ENCODE results near the gene HERC5.
A peak's percentile ranks its signal among the peaks of the same experiment; 100 is the strongest.
"Not testable (repeated sequence)": the region's sequence is repeated elsewhere in the genome, so short reads cannot be mapped to it uniquely, and the experiment has no call there.

The HERC5 gene

GRCh38 chr4:88456670-88457306 is at the start of gene HERC5:
TSS of gene HERC5 (plus strand) at chr4:88457119. CDS start at chr4:88457270, 151 bp downstream.
- peak; percentile 69 for DNase-seq (ENCODE audit: low read depth, low spot score)

GRCh38 chr4:88409206-88409605 is 47.7 kb upstream of the HERC5 start:
- DNase-seq (ENCODE audit: low read depth, low spot score) = no peak

DNA sequence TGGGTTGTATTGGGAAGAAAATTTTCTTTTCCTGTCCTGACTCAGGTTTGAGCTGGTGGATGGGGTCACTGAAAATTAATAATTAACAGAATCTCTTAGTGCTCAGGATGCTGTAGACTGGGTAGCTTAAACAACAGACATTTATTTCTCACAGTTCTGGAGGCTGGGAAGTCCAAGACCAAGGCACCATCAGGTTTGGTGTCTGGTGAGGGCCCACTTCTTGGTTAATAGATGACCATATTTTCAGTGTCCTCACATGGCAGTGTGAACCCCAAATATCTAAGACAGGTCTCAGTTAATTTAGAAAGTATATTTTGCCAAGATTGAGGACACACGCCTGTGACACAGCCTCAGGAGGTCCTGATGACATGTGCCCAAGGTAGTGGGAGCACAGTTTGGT is 47.1 kb upstream of the HERC5 start:
- no peak for DNase-seq (ENCODE audit: low read depth, low spot score)

- DNase-seq (ENCODE audit: low read depth, low spot score) = no peak
These were observed 45.3 kb upstream of the HERC5 start for GRCh38 chr4:88411491-88412096.

DNA sequence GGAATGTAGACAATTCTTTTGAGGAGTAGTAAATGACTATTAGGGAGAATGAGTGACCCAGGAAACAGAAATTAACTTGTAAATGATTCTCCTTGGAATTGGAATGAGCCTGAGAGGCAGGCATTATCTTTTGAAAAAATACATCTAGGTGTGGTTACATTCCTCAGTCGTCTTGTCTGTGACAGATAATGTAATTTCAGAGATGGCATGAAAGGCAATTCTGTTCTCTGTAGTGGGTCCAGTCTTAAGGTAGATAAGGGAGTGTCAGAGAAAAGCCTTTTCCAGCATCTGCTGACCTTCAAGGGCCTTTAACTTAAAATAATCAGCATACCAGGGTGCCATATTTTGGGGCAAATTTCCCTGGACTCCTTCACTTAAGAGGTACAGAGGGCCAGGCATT is 43.1 kb upstream of the HERC5 start:
- no peak for DNase-seq (ENCODE audit: low read depth, low spot score)

- no peak for DNase-seq (ENCODE audit: low read depth, low spot score)
These were observed 42.2 kb upstream of the HERC5 start for GRCh38 chr4:88414755-88415154.

DNA sequence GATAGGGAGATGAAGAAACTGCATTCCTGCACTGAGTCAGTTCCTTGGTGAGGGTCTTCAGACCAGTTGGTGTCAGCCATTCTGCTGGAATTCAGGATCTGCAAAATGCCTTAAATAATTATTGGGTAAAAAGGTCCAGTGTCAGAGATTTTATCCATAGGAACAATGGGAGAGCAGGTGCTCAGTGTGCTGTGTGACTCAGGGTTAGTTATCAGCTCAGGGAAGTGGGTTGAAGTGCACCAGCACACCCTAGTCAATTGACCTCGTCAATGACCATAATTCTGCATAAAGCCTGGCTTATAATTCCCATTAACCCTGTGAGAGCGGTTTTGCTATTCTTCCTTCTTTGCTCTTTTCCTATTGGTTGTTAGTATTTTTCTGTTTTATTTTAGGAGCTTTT is 40.9 kb upstream of the HERC5 start:
- DNase-seq (ENCODE audit: low read depth, low spot score) = no peak

DNA sequence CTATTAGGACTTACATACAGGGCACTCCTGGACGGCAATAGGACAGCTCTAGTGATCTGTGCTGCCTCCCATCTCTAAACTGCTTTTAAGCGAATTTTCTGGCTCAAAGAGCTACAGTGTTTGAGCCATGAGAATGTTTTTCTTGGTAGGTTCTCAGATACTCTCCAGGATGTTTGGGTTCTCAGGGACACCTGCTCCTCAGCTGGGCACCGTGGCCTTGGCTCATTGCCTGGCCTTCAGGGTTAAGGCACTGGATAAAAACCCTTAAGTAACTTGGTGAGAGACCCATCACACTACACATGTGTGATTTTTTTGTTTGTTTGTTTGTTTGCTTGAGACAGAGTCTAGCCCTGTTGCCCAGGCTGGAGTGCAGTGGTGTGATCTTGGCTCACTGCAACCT is 38.5 kb upstream of the HERC5 start:
- DNase-seq (ENCODE audit: low read depth, low spot score) = peak; percentile 53

DNA sequence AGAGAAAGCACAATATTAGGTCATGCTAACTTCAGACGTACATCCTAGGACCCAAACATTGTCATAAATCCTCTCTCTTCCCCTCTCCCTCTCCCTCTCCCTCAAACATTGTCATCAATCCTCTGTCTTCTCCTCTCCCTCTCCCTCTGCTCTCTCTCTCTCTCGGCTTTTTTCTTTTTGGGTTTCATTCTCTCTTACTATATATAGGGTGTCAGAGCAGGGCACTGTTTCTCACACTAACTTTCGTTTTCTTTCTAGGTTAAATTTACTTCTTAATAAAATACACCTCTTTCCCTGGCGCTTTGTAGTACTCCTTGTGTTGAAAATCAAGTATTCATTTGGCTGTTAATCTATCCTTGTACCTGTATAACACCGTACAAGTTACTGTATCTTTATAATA is 37.0 kb upstream of the HERC5 start:
- no peak for DNase-seq (ENCODE audit: low read depth, low spot score)

DNA sequence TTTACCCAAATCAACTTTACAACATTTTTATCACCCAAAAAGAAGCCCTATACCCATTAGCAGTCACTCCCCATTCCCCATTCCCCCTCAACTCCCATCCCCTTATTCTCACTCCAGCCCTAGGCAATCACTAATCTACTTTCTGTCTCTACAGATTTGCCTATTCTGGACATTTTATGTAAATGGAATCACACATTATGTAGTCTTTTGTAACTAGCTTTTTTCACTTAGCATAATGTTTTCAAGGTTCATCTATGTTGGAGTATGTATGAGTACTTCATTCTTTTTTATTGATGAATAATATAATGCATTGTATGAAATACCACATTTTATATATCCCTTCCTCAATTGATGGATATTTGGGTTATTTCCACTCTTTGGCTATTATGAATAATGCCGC is 36.1 kb upstream of the HERC5 start:
- DNase-seq (ENCODE audit: low read depth, low spot score) = no peak

- DNase-seq (ENCODE audit: low read depth, low spot score) = no peak
These were observed 34.5 kb upstream of the HERC5 start for GRCh38 chr4:88422403-88422802.

GRCh38 chr4:88429401-88429800 is 27.5 kb upstream of the HERC5 start:
- DNase-seq (ENCODE audit: low read depth, low spot score) = no peak

DNA sequence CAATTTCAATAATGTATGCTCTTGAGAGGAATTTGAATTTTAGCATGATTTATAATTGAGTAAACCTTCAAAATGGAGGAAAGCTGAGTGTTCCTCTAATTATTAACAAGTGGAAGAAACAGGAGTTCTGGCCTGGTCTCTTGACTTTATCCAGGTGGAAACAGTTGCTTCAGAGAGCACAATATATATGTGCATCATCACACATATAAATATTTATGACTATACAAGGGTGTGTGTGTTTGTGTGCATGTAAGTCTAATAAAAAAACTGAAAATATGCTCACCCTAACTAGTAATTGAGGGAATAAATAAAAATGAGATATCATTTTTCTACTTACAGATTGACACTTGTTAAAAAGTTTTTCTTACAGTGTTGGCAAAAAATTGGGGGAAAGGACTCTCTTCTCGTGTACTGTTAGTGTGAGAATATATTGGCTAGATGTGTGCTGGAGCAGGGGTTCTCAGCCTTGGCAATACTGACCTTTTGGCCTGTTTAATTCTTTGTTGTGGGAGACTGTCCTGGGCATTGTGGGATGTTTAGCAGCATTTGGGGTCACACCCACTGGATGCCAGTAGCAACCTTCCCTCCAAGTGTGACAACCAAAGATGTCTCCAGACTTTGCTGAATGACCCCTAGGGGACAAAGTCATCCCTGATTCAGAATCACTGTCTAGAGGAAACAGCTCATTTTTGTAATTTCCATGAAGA is 20.8 kb upstream of the HERC5 start:
- no peak for DNase-seq (ENCODE audit: low read depth, low spot score)

DNA sequence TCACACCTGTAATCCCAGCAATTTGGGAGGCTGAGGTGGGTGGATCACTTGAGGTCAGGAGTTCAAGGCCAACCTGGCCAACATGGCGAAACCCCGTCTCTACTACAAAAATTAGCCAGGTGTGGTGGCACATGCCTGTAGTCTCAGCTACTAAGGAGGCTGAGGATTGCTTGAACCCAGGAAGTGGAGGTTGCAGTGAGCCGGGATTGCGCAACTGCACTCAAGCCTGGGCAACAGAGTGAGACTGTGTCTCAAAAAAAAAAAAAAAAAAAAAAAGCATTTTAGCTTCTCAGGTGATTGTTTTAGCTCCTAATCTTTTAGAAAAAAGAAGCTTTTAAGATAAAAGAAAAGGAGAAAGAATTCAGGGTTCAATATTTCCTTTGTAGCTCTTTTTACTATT is 19.0 kb upstream of the HERC5 start:
- DNase-seq (ENCODE audit: low read depth, low spot score) = not testable (repeated sequence)

DNA sequence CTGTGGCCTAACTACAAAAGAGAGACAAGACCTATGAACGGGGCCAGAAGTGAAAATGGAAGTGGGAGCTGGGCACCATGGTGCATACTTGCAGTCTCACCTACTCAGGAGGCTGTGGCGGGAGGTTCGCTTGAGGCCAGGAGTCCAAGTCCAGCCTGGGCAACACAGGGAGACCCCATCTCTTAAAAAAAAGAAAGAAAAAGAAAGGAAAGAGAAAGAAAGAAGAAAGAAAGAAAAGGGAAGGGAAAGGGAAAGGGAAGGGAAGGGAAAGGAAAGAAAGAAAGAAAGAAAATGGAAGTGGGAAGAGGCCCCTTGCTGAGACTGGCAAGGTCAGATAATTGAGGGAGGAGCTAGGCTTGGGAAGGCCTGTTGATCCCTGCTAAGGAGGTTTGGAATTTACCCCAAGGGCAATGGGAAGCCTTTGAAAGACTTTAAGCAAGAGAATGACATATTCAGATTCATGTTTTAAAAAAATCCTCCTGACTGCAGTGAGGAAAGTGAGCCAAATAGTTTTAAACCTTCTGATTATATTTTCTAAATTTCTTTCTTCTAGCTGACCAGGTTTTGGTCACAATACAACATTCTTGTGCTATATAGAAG is 17.7 kb upstream of the HERC5 start:
- DNase-seq (ENCODE audit: low read depth, low spot score) = no peak

GRCh38 chr4:88440146-88440545 is 16.8 kb upstream of the HERC5 start:
- no peak for DNase-seq (ENCODE audit: low read depth, low spot score)

DNA sequence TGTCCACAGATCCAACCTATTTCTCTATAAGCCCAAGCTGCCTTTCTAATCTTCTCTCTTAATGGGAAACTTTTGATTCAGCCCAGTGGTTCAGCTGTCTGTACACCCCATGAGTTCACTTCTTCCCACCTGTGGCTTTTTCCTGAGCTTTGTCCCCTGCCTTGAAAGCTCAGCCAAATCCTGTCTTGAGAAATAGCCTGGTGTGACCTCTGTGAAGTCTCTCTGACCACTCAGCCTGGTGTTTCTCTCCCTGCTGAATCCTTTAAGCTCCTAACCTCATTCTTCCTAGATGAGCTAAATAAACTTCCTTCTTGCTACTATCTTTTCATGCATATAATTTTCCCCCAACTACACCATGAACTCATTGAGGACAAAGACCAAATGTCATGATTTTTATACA is 15.2 kb upstream of the HERC5 start:
- DNase-seq (ENCODE audit: low read depth, low spot score) = no peak

- no peak for DNase-seq (ENCODE audit: low read depth, low spot score)
These were observed 14.2 kb upstream of the HERC5 start for GRCh38 chr4:88442689-88443191.

GRCh38 chr4:88443486-88443885 is 13.4 kb upstream of the HERC5 start:
- DNase-seq (ENCODE audit: low read depth, low spot score) = no peak

DNA sequence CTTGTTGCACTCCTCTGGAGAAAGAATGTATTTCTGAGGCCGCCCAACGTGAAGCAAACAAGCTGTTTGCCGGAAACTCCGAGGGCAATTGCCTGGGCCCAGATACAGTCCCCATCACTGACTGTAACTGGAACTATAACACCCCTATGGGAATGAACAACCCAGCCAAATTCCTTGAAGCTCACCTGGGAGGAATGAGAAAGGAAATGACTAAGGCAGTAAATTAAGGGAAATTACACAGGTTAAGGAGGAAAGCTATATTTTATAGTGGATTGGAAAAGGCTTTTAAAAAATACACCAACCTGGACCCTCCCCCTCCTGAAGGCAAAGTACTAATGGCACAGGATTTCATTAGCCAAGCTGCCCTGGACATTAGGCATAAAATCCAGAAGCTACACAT is 11.7 kb upstream of the HERC5 start:
- DNase-seq (ENCODE audit: low read depth, low spot score) = no peak

DNA sequence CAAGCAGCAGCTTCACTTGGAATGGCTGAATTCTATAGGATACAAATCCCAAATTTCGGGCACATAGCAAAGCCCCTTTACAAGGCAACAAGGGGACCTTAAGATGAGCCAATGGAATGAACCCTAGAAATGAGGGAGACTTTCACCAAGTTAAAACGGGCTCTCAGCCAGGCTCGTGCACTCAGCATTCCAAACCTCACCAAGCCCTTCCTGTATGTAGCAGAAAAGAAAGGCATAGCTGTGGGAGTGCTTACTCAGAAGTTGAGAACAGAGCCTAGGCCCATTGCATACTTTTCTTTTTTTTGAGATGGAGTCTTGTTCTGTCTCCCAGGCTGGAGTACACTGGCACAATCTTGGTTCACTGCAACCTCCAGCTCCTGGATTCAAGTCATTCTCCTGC is 10.8 kb upstream of the HERC5 start:
- no peak for DNase-seq (ENCODE audit: low read depth, low spot score)

- no peak for DNase-seq (ENCODE audit: low read depth, low spot score)
These were observed 9.4 kb upstream of the HERC5 start for GRCh38 chr4:88447371-88448095.

All from smooth muscle cell of the brain vasculature (primary cell).